Heart right ventricle (tissue), 16 donors: Measurements from ENCODE around the gene GLRA1. TPM values are rescaled to one million over a fixed set of nuclear protein-coding genes. Genes with fewer than 3 reads are reported as not detected.

ENCODE experiments used
- ATAC-seq, 8 donors: fragments of 200-7000 bp; cut with Tn5 transposase; one replicate each; pipeline ENCODE4 v1.9.1; 2020; ENCODE audit warnings: mild to moderate bottlenecking in 8 of 8, moderate library complexity in 8 of 8, moderate number of reproducible peaks in 1 of 8
- DNase-seq, 2 donors: peaks; one replicate each; pipeline ENCODE4 v3.0.0-alpha.2; 2020
- H3K27ac ChIP-seq, 10 donors: fragments of 200-600 bp; sonication (generic) in 2 of 10; one replicate each; pipeline versions ENCODE4 v1.5.0 to v1.8.0; 2020 to 2022; ENCODE audit warnings: mild to moderate bottlenecking in 3 of 10
- H3K27me3 ChIP-seq, 7 donors: fragments of 200-600 bp; one replicate each; pipeline ENCODE4 v1.8.0; 2021 to 2022; ENCODE audit warnings: mild to moderate bottlenecking in 2 of 7
- H3K36me3 ChIP-seq, 9 donors: fragments of 200-600 bp; sonication (generic) in 1 of 9; one replicate each; pipeline versions ENCODE4 v1.5.0 to v1.8.0; 2020 to 2022; ENCODE audit warnings: mild to moderate bottlenecking in 2 of 9
- H3K4me1 ChIP-seq, 9 donors: fragments of 200-600 bp; sonication (generic) in 1 of 9; one replicate each; pipeline versions ENCODE4 v1.5.0 to v1.8.0; 2020 to 2022; ENCODE audit warnings: mild to moderate bottlenecking in 4 of 9
- H3K4me3 ChIP-seq, 10 donors: fragments of 200-600 bp; sonication (generic) in 2 of 10; one replicate each; pipeline versions ENCODE4 v1.5.0 to v1.8.0; 2020 to 2022; ENCODE audit warnings: mild to moderate bottlenecking in 7 of 10, moderate library complexity in 2 of 10
- H3K9me3 ChIP-seq, 11 donors: fragments of 200-600 bp in 10 of 11; sonication (generic) in 2 of 11; one replicate each; pipeline versions ENCODE4 v1.5.0 to v1.8.0; 2013 to 2022; ENCODE audit warnings: mild to moderate bottlenecking in 2 of 11, control low read depth in 1 of 11, moderate library complexity in 1 of 11
- WGBS, 2 donors: extraction: QIAGEN DNeasy Blood & Tissue Kit; methylation state at CpG; one replicate each; pipeline ENCODE4 v1.1.7; 2013; ENCODE audit warnings: inconsistent platforms in 1 of 2; 5-methylcytosine and 5-hydroxymethylcytosine counted together
- intact Hi-C, 10 donors: fragments of 100-400 bp; cut with DNase I; formaldehyde crosslinking; loops; one replicate each; pipeline versions ENCODE4 v1.11.1 to v1.14.2; 2022
- polyA plus RNA-seq, 2 donors: library from polyadenylated mRNA; stranded (reverse); fragments of 200-250 nt; gene quantifications; one replicate each; pipeline ENCODE4 v1.2.3, GENCODE V29; 2013
- total RNA-seq, 10 donors: library from RNA; stranded (reverse); fragmentation: NEBNext Ultra II Directional in 3 of 10; extraction: Animal tissue kit (Norgen Biotek cat#: 25700) in 3 of 10; gene quantifications; one replicate each; pipeline versions ENCODE4 v1.2.1 to v1.2.4, GENCODE V29; 2021 to 2023
- TF ChIP-seq, protein P1 (sequence below), 9 donors: fragments of 200-600 bp; sonication (generic) in 2 of 9; IDR thresholded peaks; one replicate each; pipeline versions ENCODE4 v1.5.0 to v1.8.0; 2021 to 2022; ENCODE audit warnings: antibody characterized with exemption in 9 of 9, mild to moderate bottlenecking in 5 of 9, moderate library complexity in 1 of 9
- donor health status: Arrhythmogenic right ventricular cardiomyopathy.
- donor health status: ischemic (EF 13 %, LVEDD 7.1; RV severe dilation, severe dysfunction).
- donor health status: healthy with polysubstance abuse.
- donor health status: DM: no; HTN: yes; CAD: no.
- donor health status: DM: no; HTN: no; CAD: no.
- donor health status: ischemic (EF 25% LVEDD 6.9; RV normal size, moderate dysfunction).
- donor health status: ischemic (EF 25% LVEDD 5.7; RV mildly dilated, moderate dysfunction).
- donor health status: healthy.
- donor health status: DM: yes; HTN: yes; CAD: no.
- donor health status: Ischemic cardiomyopathy.
- donor health status: ischemic (EF 35%, LVEDD 5.7; RV mildly dilated, moderate dysfunction).
- donor health status: nonischemic (EF 11% LVEDD 7.7; RV severe dilation, severe dysfunction).
- donor health status: DM: yes; HTN: yes; CAD: no.
- donor health status: PGD.
- donor health status: ischemic (EF 29% LVEDD 5.4; RV normal size, mild dysfunction).
- donor health status: nonischemic (EF 23%, LVEDD 6.1; RV moderate dilation, normal function).

GLRA1 gene
- total and polyA plus RNA-seq, 12 donors, result not detected

DNA sequence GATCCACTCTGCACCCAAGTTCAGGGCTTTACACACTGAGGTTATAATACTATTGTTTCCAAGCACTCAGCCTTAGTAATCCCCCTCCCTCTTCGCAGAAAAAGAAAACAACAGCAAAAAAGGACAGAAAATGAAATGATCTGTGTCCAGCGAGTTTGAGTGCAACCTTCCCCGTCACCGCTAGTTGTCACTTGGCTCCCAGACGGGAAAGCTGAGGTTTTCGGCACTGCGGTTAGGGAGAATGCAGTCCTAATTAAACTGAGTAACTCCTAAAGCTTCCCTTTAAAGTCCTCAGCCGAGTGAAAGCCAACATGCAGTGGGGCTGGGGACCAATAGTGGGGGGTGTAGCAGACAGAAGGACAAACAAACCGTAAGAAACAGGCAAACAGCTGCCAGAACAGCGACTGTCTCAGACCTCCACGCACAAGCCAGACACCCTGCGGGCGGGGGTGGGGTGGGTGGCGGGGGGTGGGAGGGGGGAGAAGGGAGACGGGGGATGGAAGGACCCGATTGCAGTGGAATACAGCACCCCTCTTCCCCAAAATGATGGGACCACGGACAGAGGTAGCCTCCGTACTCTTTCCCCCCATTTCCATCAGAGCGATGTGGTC, 680 bp downstream of the GLRA1 start:
- 11 to 14% methylated on average over 16 to 19 of the region's 19 CpGs for WGBS, 2 donors
- intact Hi-C loops, result no loop called here
- no peaks in the 10 kb centered on the region for H3K9me3 ChIP-seq
- DNase-seq, result no peak
- TF ChIP-seq, protein P1, sequence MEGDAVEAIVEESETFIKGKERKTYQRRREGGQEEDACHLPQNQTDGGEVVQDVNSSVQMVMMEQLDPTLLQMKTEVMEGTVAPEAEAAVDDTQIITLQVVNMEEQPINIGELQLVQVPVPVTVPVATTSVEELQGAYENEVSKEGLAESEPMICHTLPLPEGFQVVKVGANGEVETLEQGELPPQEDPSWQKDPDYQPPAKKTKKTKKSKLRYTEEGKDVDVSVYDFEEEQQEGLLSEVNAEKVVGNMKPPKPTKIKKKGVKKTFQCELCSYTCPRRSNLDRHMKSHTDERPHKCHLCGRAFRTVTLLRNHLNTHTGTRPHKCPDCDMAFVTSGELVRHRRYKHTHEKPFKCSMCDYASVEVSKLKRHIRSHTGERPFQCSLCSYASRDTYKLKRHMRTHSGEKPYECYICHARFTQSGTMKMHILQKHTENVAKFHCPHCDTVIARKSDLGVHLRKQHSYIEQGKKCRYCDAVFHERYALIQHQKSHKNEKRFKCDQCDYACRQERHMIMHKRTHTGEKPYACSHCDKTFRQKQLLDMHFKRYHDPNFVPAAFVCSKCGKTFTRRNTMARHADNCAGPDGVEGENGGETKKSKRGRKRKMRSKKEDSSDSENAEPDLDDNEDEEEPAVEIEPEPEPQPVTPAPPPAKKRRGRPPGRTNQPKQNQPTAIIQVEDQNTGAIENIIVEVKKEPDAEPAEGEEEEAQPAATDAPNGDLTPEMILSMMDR (IDR thresholded peaks at IDR 0.05), result no peak
- H3K36me3 ChIP-seq, result no peaks in the 10 kb centered on the region
- no peak for ATAC-seq
- peaks cover 0 to 42% (median 27%) of the 10 kb centered on the region in 7 donors for H3K27me3 ChIP-seq
- H3K4me1 ChIP-seq, result no peaks in the 10 kb centered on the region
- no peak overlapping the region for H3K27ac ChIP-seq
- no peak overlapping the region for H3K4me3 ChIP-seq

DNA sequence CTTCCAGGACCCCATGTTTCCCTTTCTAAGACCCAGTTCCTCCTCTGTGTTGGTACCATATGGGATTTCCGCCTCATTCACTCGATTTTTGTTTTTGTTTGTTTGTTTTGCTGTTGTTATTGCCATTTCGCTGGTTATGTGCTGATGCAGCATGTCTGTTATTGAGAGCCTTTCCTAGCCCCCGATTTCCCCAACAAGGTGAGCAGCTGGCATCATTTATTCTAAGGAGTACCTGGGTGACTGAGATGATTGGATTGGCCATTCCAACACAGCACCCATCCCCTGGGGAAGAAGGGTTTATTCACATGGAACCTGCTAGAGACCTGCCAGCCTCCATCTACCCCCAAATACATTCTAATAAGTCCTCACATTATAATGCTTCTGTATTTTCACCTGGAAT, 2.7 kb downstream of the GLRA1 start:
- Histone ChIP-seq H3K36me3 (no peaks in the 10 kb centered on the region), H3K27me3 (peaks cover 0 to 39% (median 26%) of the 10 kb centered on the region in 7 donors), H3K4me1 (no peaks in the 10 kb centered on the region), H3K4me3 (no peak overlapping the region), H3K27ac (no peak overlapping the region), H3K9me3 (no peaks in the 10 kb centered on the region)
- WGBS, 2 donors, result 65 to 70% methylated on average over 4 of the region's 4 CpGs
- intact Hi-C loops, result no loop called here
- DNase-seq, result no peak
- ATAC-seq, result no peak
- TF ChIP-seq, protein P1 (IDR thresholded peaks at IDR 0.05), result no peak

DNA sequence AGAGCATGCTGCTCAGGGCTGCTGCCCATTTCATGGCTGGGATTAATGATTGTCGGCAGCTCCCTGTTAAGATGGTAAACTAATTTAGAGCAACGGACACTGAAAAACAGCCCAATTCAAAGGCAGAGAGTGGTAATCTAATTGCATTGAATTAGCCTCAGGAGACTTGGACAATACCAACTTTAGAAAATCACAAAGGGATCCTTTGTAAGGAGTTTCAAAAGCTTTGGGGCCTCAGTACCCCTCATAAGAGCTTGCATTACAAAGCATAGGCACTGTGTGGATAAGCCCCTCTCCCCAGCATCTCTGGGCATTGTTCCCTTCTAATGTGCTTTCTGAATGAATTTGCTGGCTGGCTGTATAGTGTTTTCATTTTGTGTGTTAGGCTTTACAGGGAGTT, 6.7 kb downstream of the GLRA1 start:
- H3K27ac ChIP-seq, result no peak overlapping the region
- no peak overlapping the region for H3K4me3 ChIP-seq
- WGBS, 2 donors, result 75 to 78% methylated on average over 2 of the region's 2 CpGs
- intact Hi-C loops, result no loop called here
- no peaks in the 10 kb centered on the region for H3K36me3 ChIP-seq
- ATAC-seq (no peak), DNase-seq (no peak)
- no peaks in the 10 kb centered on the region for H3K9me3 ChIP-seq
- peaks cover 0 to 4% (median 0%) of the 10 kb centered on the region in 9 donors for H3K4me1 ChIP-seq
- TF ChIP-seq, protein P1 (IDR thresholded peaks at IDR 0.05), result no peak
- H3K27me3 ChIP-seq, result peaks cover 0 to 3% (median 0%) of the 10 kb centered on the region in 7 donors

DNA sequence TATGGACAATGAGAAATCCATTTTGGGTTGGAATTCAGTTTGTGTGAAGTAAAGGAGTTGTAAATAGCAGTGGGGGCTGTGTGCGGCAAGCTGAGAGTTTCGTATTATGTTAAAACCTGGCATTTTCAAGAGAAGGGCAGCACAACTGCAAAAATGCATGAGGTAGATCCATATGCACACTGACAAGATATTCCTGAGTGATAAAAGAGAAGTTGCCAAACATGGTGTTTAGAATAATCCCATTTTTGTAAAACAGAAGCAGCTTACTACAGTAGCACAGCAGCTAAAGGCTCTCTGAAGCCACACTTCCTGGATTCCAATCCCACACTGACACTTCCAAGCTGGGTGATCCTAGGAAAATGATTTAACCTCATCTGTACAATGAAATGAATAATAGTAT, 11.2 kb downstream of the GLRA1 start:
- H3K36me3 ChIP-seq, result no peaks in the 10 kb centered on the region
- no peaks in the 10 kb centered on the region for H3K9me3 ChIP-seq
- H3K4me3 ChIP-seq, result no peak overlapping the region
- WGBS, 2 donors, result 94 to 98% methylated on average over 2 of the region's 2 CpGs
- no peak for ATAC-seq
- intact Hi-C loops, result no loop called here
- H3K27me3 ChIP-seq, result no peaks in the 10 kb centered on the region
- H3K4me1 ChIP-seq, result peaks cover 0 to 9% (median 0%) of the 10 kb centered on the region in 9 donors
- DNase-seq, result no peak
- H3K27ac ChIP-seq, result no peak overlapping the region
- TF ChIP-seq, protein P1 (IDR thresholded peaks at IDR 0.05), result no peak
